VCaP (cell line): ENCODE measurements around the gene SOX30.

Source experiments
- H3K27ac ChIP-seq: fragments of 450-650 bp; 2 replicates; pipeline ENCODE4 v1.5.1; 2017
- TF ChIP-seq, protein P1 (sequence below): fragments of 450-650 bp; conservative IDR thresholded peaks from 2 replicates; pipeline ENCODE4 v1.5.1; 2017; ENCODE audit warnings: mild to moderate bottlenecking, moderate library complexity

SOX30 gene

DNA sequence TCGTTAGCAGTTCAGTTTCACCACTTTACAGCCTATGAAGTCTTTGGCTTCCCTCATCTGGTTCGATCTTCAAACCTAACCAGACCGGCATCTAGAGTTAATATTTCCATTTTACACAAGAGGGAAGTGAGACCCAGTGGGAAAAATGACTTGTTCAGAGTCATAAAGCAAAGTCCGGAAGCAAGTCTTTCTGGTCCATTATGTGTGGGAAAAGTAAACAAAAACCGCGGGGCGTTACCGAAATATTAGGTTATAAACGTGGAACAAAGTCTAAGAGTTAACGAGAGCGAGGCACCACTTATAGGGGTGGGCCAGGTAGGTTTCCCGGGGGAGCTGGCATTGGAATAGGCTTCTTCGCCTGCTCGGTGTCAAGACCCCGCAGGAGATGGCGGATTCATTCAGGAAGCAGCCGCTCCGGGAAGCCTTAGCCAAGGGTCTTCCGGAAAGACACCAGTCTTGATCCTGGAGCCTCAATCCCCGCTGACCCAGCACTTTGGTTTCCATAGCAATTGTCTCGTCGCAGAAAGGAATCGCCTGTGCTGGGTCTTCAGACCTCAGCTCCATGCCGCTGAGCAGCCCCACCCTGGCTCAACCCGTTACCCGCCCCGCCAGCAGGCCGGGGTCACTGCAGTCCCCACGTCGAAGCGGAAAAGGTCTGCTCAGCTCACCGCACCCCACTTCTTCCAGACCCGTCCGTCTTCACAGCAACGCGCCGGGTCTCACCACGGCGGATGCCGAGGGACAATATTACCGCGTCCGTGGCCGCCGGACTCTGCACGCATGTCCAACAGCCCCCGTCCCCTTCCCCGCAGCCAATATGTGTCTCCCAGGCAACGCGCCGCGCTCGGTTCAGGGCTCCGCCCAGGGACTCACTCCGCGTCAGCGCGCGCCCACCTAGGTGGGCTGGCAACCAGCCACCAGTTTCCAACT is 18.7 kb upstream of the SOX30 start, which contains the start of gene C5orf52:
Gene C5orf52 (plus strand): TSS at position 872 of the 930 bp plus-strand sequence. CDS start 82 bp downstream, outside the sequence.
- TF ChIP-seq, protein P1, sequence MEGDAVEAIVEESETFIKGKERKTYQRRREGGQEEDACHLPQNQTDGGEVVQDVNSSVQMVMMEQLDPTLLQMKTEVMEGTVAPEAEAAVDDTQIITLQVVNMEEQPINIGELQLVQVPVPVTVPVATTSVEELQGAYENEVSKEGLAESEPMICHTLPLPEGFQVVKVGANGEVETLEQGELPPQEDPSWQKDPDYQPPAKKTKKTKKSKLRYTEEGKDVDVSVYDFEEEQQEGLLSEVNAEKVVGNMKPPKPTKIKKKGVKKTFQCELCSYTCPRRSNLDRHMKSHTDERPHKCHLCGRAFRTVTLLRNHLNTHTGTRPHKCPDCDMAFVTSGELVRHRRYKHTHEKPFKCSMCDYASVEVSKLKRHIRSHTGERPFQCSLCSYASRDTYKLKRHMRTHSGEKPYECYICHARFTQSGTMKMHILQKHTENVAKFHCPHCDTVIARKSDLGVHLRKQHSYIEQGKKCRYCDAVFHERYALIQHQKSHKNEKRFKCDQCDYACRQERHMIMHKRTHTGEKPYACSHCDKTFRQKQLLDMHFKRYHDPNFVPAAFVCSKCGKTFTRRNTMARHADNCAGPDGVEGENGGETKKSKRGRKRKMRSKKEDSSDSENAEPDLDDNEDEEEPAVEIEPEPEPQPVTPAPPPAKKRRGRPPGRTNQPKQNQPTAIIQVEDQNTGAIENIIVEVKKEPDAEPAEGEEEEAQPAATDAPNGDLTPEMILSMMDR = no peak
- peak within 1 kb of the TSS; percentile 20; the same call in 1 of the 2 replicates for H3K27ac ChIP-seq

GRCh38 chr5:157669701-157670097 is 17.5 kb upstream of the SOX30 start:
- TF ChIP-seq, protein P1 = no peak
- no peak overlapping the region for H3K27ac ChIP-seq

- H3K27ac ChIP-seq = no peak overlapping the region
- TF ChIP-seq, protein P1 = no peak
These were observed 16.1 kb upstream of the SOX30 start for GRCh38 chr5:157668356-157668755.

DNA sequence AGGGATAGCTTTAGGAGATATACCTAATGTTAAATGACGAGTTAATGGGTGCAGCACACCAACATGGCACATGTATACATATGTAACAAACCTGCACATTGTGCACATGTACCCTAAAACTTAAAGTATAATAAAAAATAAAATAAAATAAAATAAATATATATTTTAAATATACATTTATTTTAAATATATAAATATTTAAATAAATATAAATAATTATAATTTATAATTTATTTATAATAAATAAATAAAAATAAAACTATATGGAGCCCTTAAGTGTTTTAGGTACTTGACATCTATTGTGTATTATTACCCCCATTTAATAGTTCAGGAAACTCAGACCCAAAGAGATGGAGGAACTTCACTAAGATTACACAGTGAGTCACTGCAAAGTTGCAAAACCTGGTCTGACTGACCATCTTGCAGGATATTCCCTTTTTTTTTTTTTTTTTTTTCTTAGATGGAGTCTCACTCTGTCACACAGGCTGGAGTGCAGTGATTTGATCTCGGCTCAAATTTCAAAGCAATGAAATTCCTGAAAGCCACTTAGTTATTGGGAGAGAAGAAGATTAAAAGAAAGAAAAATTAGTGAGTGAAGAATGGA is 13.3 kb upstream of the SOX30 start:
- H3K27ac ChIP-seq = no peak overlapping the region

GRCh38 chr5:157659868-157660660 is 7.8 kb upstream of the SOX30 start:
- TF ChIP-seq, protein P1 = no peak
- H3K27ac ChIP-seq = no peak overlapping the region

More for the DNA sequence above, 13.3 kb upstream of the SOX30 start:
- TF ChIP-seq, protein P1 = no peak

DNA sequence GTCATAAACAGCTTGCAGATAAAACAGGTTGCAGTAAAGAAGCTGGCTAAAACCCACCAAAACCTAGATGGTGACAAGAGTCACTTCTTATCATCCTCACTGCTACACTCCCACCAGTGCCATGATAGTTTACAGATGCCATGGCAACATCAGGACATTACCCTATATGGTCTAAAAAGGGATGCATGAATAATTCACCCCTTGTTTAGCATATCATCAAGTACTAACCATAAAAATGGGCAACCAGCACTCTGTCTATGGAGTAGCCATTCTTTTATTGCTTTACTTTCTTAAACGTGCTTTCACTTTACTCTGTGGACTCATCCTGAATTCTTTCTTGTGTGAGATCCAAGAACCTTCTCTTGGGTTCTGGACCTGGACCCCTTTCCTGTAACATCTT is 6.7 kb upstream of the SOX30 start:
- no peak overlapping the region for H3K27ac ChIP-seq
- TF ChIP-seq, protein P1 = no peak

GRCh38 chr5:157657516-157657915 is 5.3 kb upstream of the SOX30 start:
- TF ChIP-seq, protein P1 = no peak
- H3K27ac ChIP-seq = no peak overlapping the region
